ENCODE results near the gene ELMO1. TPM values are rescaled to one million over a fixed set of nuclear protein-coding genes. Genes with fewer than 3 reads are reported as not detected.

Gene ELMO1
- total and polyA plus RNA-seq, 2 of the 13 experiments (the other 11 are each of a cell fraction or from before 2014, with no cell fraction given) = 0.11 to 0.17 TPM

GRCh38 chr7:37191797-37192196 is 256.9 kb downstream of the ELMO1 start (continued):
- TF ChIP-seq SETDB1 (CRISPR knock-in tag; IDR thresholded peaks at IDR 0.05; ENCODE audit: borderline replicate concordance) (no peak), GATAD2A (CRISPR knock-in tag; IDR thresholded peaks at IDR 0.05) (peak; percentile 95), HMG20B (CRISPR knock-in tag; conservative IDR thresholded peaks at IDR 0.05) (0 out of 2 replicates have a peak, but pooled peaks have one; percentile 51), ZNF639 (CRISPR knock-in tag; conservative IDR thresholded peaks at IDR 0.05) (no peak), ZFP91 (CRISPR knock-in tag; IDR thresholded peaks at IDR 0.05; ENCODE audit: borderline replicate concordance) (peak; percentile 32; the same call in 1 of the 2 replicates), DRAP1 (CRISPR knock-in tag; IDR thresholded peaks at IDR 0.05) (no peak), ZBTB33 (CRISPR knock-in tag; IDR thresholded peaks at IDR 0.05) (peak; percentile 38; the same call in 1 of the 2 replicates), TEF (CRISPR knock-in tag; IDR thresholded peaks at IDR 0.05) (no peak), CTCF (CRISPR knock-in tag; IDR thresholded peaks at IDR 0.05) (peak; percentile 8; the same call in 1 of the 2 replicates), ARID5B (CRISPR knock-in tag; IDR thresholded peaks at IDR 0.05) (peak; percentile 97), EHMT2 (IDR thresholded peaks at IDR 0.05; ENCODE audit: borderline replicate concordance, low read depth, low read length) (no peak; the same call in 1 of the 2 replicates), AGO1 (IDR thresholded peaks at IDR 0.05; ENCODE audit: low read depth, low read length, poor library complexity, severe bottlenecking) (no peak), SKI (IDR thresholded peaks at IDR 0.05; ENCODE audit: partially characterized antibody) (peak; percentile 42), ZNF660 (CRISPR knock-in tag; IDR thresholded peaks at IDR 0.05; ENCODE audit: borderline replicate concordance, low read depth) (no peak), ARNT2 (CRISPR knock-in tag; IDR thresholded peaks at IDR 0.05; ENCODE audit: low read depth) (no peak), BORCS8-MEF2B (CRISPR knock-in tag; IDR thresholded peaks at IDR 0.05) (0 out of 2 replicates have a peak, but pooled peaks have one; percentile 47)

All from HepG2 (cell line).